ENCODE measurements around the gene SIRT2. TPM values are rescaled to one million over a fixed set of nuclear protein-coding genes. Genes with fewer than 3 reads are reported as not detected.
A peak's percentile ranks its signal among the peaks of the same experiment; 100 is the strongest.

SIRT2 gene
- total RNA-seq, 1 donor from 2014 or later: 32.7 TPM

DNA sequence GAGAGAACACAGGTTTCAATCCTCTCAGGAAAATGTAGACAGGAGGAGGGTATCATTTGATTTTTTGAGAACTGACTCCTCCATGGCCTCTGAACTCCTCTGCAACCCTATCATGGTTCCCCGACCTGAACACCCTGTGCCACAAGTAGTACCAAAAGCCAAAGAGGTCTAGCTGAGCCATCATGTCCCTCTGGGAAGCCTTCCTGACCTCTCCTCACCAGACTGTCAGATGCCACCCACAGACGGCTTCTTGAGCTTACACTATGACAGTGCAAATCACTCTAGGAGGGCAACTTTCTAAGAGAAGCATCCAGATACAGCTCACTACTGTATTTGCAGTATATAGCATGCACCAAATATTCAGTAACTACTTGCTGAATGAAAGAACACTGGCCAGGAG is 53.3 kb downstream of the SIRT2 start:
- peaks cover 81% of the 10 kb centered on the region for H3K36me3 Mint-ChIP-seq (ENCODE audit: low read depth)
- H3K4me1 Mint-ChIP-seq: peaks cover 72% of the 10 kb centered on the region
- no peaks in the 10 kb centered on the region for H3K9me3 Mint-ChIP-seq
- intact Hi-C loops (cut with micrococcal nuclease): no loop called here
- CTCF ChIA-PET: interaction anchor here (3.9 to 4.2 kb wide), 2 partner anchors 24 to 41 kb away, joined by 13 to 35 read pairs; no protein-coding TSS in a partner anchor
- ATAC-seq (ENCODE audit: low read depth) (no peak), DNase-seq (no peak)
- no peak overlapping the region for H3K4me3 Mint-ChIP-seq
- no peak for TF ChIP-seq CTCF (IDR thresholded peaks at IDR 0.05)
- no peak overlapping the region for H3K27ac Mint-ChIP-seq
- POLR2A ChIA-PET: interaction anchor here (0.6 to 9.5 kb wide), 7 partner anchors 14 to 224 kb away, joined by 3 to 463 read pairs (median 5); partner anchors contain the start of genes ECH1 and RINL
- no peaks in the 10 kb centered on the region for H3K27me3 Mint-ChIP-seq

GRCh38 chr19:38845374-38846024 is 53.9 kb downstream of the SIRT2 start:
- Mint-ChIP-seq H3K36me3 (ENCODE audit: low read depth) (peaks cover 87% of the 10 kb centered on the region), H3K4me3 (no peak overlapping the region), H3K27ac (no peak overlapping the region), H3K27me3 (no peaks in the 10 kb centered on the region), H3K4me1 (peaks cover 69% of the 10 kb centered on the region), H3K9me3 (no peaks in the 10 kb centered on the region)
- ATAC-seq (ENCODE audit: low read depth) (no peak), DNase-seq (no peak)
- intact Hi-C loops (cut with micrococcal nuclease): no loop called here
- ChIA-PET POLR2A (interaction anchor here (0.8 to 9.5 kb wide), 6 partner anchors 13 to 224 kb away, joined by 3 to 463 read pairs (median 6); partner anchors contain the start of genes ECH1 and RINL), CTCF (interaction anchor here (4.2 kb wide), 1 partner anchor 42 kb away, joined by 13 read pairs; no protein-coding TSS in a partner anchor)
- no peak for TF ChIP-seq CTCF (IDR thresholded peaks at IDR 0.05)

DNA sequence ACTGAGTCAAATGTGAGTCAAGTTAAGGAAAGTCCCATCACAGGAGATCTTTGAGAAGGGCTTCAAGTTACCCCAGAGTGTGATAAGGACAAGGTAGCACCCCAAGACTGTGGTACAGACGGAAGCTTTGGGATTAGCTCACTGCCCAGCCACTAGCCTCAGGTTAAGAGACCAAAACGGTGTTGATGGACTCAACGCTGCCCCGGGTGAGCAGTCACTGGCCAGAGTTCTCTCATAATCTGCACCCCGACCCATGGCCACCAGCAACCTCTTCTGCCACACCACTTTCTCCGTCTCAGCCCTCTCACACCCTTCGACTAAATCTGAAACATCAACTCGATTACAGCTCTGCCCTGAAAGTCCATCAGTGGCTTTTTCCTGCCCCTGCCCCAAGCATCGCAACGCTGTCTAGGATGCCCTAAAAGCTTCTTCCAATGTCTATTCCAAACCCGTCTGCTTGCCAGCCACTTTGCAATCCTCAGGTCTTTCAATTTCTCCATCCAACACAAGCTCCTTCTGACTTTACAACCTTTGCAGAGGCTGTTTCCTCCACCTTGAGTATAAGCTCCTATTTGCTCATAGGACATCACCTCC is 55.2 kb downstream of the SIRT2 start:
- intact Hi-C loops (cut with micrococcal nuclease): loop anchor here (1.0 kb wide), 1 partner anchor 10 kb away; no protein-coding TSS in a partner anchor
- ChIA-PET POLR2A (interaction anchor here (0.6 to 1.5 kb wide), 8 partner anchors 8 to 364 kb away, joined by 3 to 12 read pairs (median 4); no protein-coding TSS in a partner anchor), CTCF (interaction anchor here (1.4 kb wide), 1 partner anchor 43 kb away, joined by 4 read pairs; no protein-coding TSS in a partner anchor)
- ATAC-seq (ENCODE audit: low read depth): no peak
- no peak for TF ChIP-seq CTCF (IDR thresholded peaks at IDR 0.05)
- Mint-ChIP-seq H3K4me3 (no peak overlapping the region), H3K9me3 (no peaks in the 10 kb centered on the region), H3K36me3 (ENCODE audit: low read depth) (peaks cover 97% of the 10 kb centered on the region), H3K27me3 (no peaks in the 10 kb centered on the region), H3K27ac (peak overlapping the region; percentile 46), H3K4me1 (peaks cover 68% of the 10 kb centered on the region)
- DNase-seq: no peak

DNA sequence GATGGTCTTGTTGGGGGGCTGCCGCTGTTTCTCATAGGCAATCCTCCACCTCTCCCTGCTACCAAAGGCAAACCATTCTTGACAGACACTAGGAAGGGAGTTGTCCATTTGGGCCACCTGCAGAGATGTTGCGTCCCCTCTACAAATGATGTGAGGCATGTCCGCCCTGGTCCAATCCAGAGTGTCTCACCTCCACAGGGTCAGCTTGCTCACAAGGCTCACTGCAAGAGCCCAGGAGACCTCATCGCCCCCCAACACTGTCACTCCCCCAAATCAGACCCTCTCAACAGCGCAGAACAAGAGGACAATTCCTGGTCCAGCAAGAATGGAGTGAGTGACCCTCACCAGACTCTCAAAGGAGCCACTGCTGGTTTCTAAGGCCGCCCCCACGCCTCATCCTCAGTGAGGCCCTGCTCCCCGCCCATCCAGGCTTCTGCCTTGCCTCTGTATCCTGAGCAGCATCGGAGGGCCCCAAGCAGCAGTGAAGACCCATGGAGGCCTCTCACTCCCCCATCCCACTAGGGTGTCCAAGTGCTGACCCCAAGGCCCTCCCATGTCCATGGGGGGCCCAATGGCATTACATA is 56.2 kb downstream of the SIRT2 start:
- Mint-ChIP-seq H3K4me3 (peak overlapping the region; percentile 33), H3K27ac (peak overlapping the region; percentile 89), H3K9me3 (no peaks in the 10 kb centered on the region), H3K27me3 (no peaks in the 10 kb centered on the region), H3K36me3 (ENCODE audit: low read depth) (peaks cover 97% of the 10 kb centered on the region), H3K4me1 (peaks cover 60% of the 10 kb centered on the region)
- POLR2A ChIA-PET: interaction anchor here (1.0 to 1.8 kb wide), 5 partner anchors 22 to 74 kb away, joined by 3 to 18 read pairs (median 9); partner anchors contain the start of gene RINL
- intact Hi-C loops (cut with micrococcal nuclease): no loop called here
- ATAC-seq (ENCODE audit: low read depth) (no peak), DNase-seq (no peak)
- CTCF ChIA-PET: interaction anchor here (1.4 kb wide), 1 partner anchor 44 kb away, joined by 4 read pairs; no protein-coding TSS in a partner anchor
- no peak for TF ChIP-seq CTCF (IDR thresholded peaks at IDR 0.05)
